Endothelial cell of umbilical vein (primary cell): ENCODE results near the gene ZC3H18. TPM values are rescaled to one million over a fixed set of nuclear protein-coding genes. Genes with fewer than 3 reads are reported as not detected.

Source experiments
- BruUV-seq: library from RNA; stranded (reverse); fragments of 400-500 nt; replicated peaks from 2 replicates; lab custom pipeline; 2021; lab: Mats Ljungman, UMichigan
- CTCF ChIA-PET: fragments of 300-600, 350-600 bp; sonication (Branson Sonifier 250); formaldehyde crosslinking; loops from one replicate; lab custom pipeline; 2021; ENCODE audit warnings: antibody characterized with exemption, inconsistent platforms; lab: Charles Lee
- POLR2A ChIA-PET: fragments of 300-600, 350-600 bp; sonication (Branson Sonifier 250); formaldehyde crosslinking; loops from one replicate; lab custom pipeline; 2021; ENCODE audit warnings: antibody characterized with exemption, inconsistent platforms; lab: Charles Lee
- DNase-seq: peaks from one replicate; pipeline ENCODE4 v3.0.0-alpha.2; 2011; ENCODE audit warnings: low read depth, low spot score
- FAIRE-seq: peaks from 2 replicates; lab custom pipeline; 2011; peaks lifted over from hg19 to GRCh38; lab: Jason Lieb, UNC
- H2AFZ ChIP-seq: 2 replicates; pipeline ENCODE4 v1.6.0; 2012; ENCODE audit warnings: low read depth, low read length, control low read depth, inconsistent platforms
- H3K27ac ChIP-seq: 2 replicates; pipeline ENCODE4 v1.5.1; 2011; ENCODE audit warnings: low read depth, mild to moderate bottlenecking, control low read depth, low read length, moderate library complexity; ENCODE audit not compliant: insufficient read depth
- H3K27me3 ChIP-seq, 2 experiments: 2 replicates each; pipeline versions ENCODE4 v1.6.0 to v1.6.1; 2011; ENCODE audit warnings: low read length in 2 of 2, mixed read lengths in 1 of 2; ENCODE audit not compliant: control insufficient read depth in 2 of 2, insufficient read depth in 2 of 2
- H3K36me3 ChIP-seq, 2 experiments: 2 replicates in 1 of 2; 3 replicates in 1 of 2; pipeline ENCODE4 v1.5.1; 2011; ENCODE audit warnings: low read length in 2 of 2, mild to moderate bottlenecking in 1 of 2, moderate library complexity in 1 of 2; ENCODE audit not compliant: control insufficient read depth in 2 of 2, insufficient read depth in 2 of 2; ENCODE audit errors: extremely low read depth in 1 of 2
- H3K4me1 ChIP-seq: 3 replicates; pipeline ENCODE4 v1.5.1; 2011; ENCODE audit warnings: mild to moderate bottlenecking, low read length; ENCODE audit not compliant: control insufficient read depth, insufficient read depth; ENCODE audit errors: extremely low read depth
- H3K4me2 ChIP-seq: 2 replicates; pipeline ENCODE4 v1.6.1; 2011; ENCODE audit warnings: low read length, control low read depth, mixed read lengths; ENCODE audit not compliant: insufficient read depth
- H3K4me3 ChIP-seq, 3 experiments: fragments of 200-600 bp in 1 of 3; sonication (generic), shearing (Covaris generic) in 1 of 3; replicated peaks in 1 of 3; 2 replicates each; pipeline ENCODE4 v1.5.1; 2011 to 2016; ENCODE audit warnings: control low read depth in 3 of 3, low read length in 3 of 3, mild to moderate bottlenecking in 2 of 3, inconsistent platforms in 1 of 3, low read depth in 1 of 3, moderate library complexity in 1 of 3; ENCODE audit not compliant: insufficient read depth in 1 of 3
- H3K79me2 ChIP-seq: 2 replicates; pipeline ENCODE4 v1.6.0; 2012; ENCODE audit warnings: low read length, inconsistent platforms; ENCODE audit not compliant: control insufficient read depth, insufficient read depth
- H3K9ac ChIP-seq: replicated peaks from 2 replicates; pipeline ENCODE3; 2011; ENCODE audit warnings: low read length, control low read depth; ENCODE audit not compliant: insufficient read depth; ENCODE audit errors: extremely low read depth
- H3K9me1 ChIP-seq: replicated peaks from 3 replicates; pipeline ENCODE4 v1.6.0; 2011; ENCODE audit warnings: mild to moderate bottlenecking, low read length; ENCODE audit not compliant: control insufficient read depth, insufficient read depth; ENCODE audit errors: extremely low read depth
- H3K9me3 ChIP-seq: replicated peaks from 2 replicates; pipeline ENCODE4 v1.5.1; 2012; ENCODE audit warnings: low read length, inconsistent platforms; ENCODE audit not compliant: control insufficient read depth, insufficient read depth
- H4K20me1 ChIP-seq: replicated peaks from 2 replicates; pipeline ENCODE3; 2011; ENCODE audit warnings: mild to moderate bottlenecking, low read length; ENCODE audit not compliant: control insufficient read depth, insufficient read depth; ENCODE audit errors: extremely low read depth
- FOS ChIP-seq: IDR thresholded peaks from 2 replicates; pipeline ENCODE4 v1.6.1; 2011; ENCODE audit warnings: mild to moderate bottlenecking, low read length, moderate library complexity, borderline replicate concordance; ENCODE audit not compliant: insufficient read depth
- GATA2 ChIP-seq: IDR thresholded peaks from 2 replicates; pipeline ENCODE4 v1.7.0; 2011; ENCODE audit warnings: low read depth, mild to moderate bottlenecking, moderate library complexity, mixed read lengths, low read length; ENCODE audit not compliant: insufficient read length, insufficient read depth
- JUN ChIP-seq: IDR thresholded peaks from 2 replicates; pipeline ENCODE4 v1.6.1; 2011; ENCODE audit warnings: borderline replicate concordance, low read depth; ENCODE audit not compliant: insufficient read length, insufficient read depth
- MYC ChIP-seq: IDR thresholded peaks from one replicate; pipeline ENCODE4 v1.6.1; 2011; ENCODE audit warnings: mild to moderate bottlenecking, low read depth, low read length
- POLR2A ChIP-seq: IDR thresholded peaks from 2 replicates; pipeline ENCODE4 v1.6.1; 2012; ENCODE audit warnings: low read depth, mild to moderate bottlenecking, control low read depth, low read length
- POLR2AphosphoS5 ChIP-seq: IDR thresholded peaks from 2 replicates; pipeline ENCODE4 v1.6.1; 2012; ENCODE audit warnings: low read depth, mild to moderate bottlenecking, control low read depth, low read length, moderate library complexity; ENCODE audit not compliant: insufficient read depth
- dilution Hi-C: fragments of 300-500 bp; cut with MboI; formaldehyde crosslinking; loops from one replicate; pipeline ENCODE4 v1.15.0; 2019; ENCODE audit warnings: low sequenced_read_pairs; ENCODE audit not compliant: extremely low pct_ligation_motif_present
- intact Hi-C: fragments of 100-400 bp; cut with micrococcal nuclease; formaldehyde crosslinking; loops from one replicate; pipeline ENCODE4 v1.10.0; 2022
- polyA plus RNA-seq, 4 experiments: library from polyadenylated mRNA; depleted of rRNA in 3 of 4; stranded (reverse) in 3 of 4; unstranded in 1 of 4; fragments of >200 nt; gene quantifications; 2 replicates each; pipeline versions ENCODE4 v1.2.1 to v1.2.3, GENCODE V29; 2011 to 2012; ENCODE audit warnings: missing spikeins in 1 of 4
- total RNA-seq: library from RNA; stranded (reverse); gene quantifications from 2 replicates; pipeline ENCODE4 v1.2.3, GENCODE V29; 2021
- TF ChIP-seq, protein P1 (sequence below): IDR thresholded peaks from 2 replicates; pipeline ENCODE4 v1.6.1; 2011; ENCODE audit not compliant: insufficient read depth, insufficient read length

The ZC3H18 gene
- total and polyA plus RNA-seq, 2 donors (not counting 3 experiments of a cell fraction or from before 2014, with no cell fraction given), result 12.1 to 52.8 TPM

GRCh38 chr16:88636488-88637265, 66.5 kb downstream of the ZC3H18 start:
- no peak for FAIRE-seq
- H4K20me1 ChIP-seq, result no peaks in the 10 kb centered on the region
- no peaks in the 10 kb centered on the region for H3K9me1 ChIP-seq
- H3K27ac ChIP-seq, result no peak overlapping the region
- no peaks in the 10 kb centered on the region for H3K9me3 ChIP-seq
- no TSS peak for BruUV-seq
- peaks cover 9 to 19% of the 10 kb centered on the region in 2 experiments for H3K27me3 ChIP-seq
- H3K4me1 ChIP-seq, result peaks cover 8% of the 10 kb centered on the region
- H2AFZ ChIP-seq, result no peak overlapping the region
- no peaks in the 10 kb centered on the region for H3K36me3 ChIP-seq
- no peak overlapping the region for H3K4me3 ChIP-seq
- DNase-seq, result no peak
- no peak overlapping the region for H3K4me2 ChIP-seq
- no peaks in the 10 kb centered on the region for H3K79me2 ChIP-seq
- no peak overlapping the region for H3K9ac ChIP-seq
- intact Hi-C loops (no loop called here), dilution Hi-C loops (no loop called here)
- ChIA-PET POLR2A (no interaction called here), CTCF (interaction anchor here (0.6 to 1.3 kb wide), 2 partner anchors 15 to 49 kb away, joined by 3 read pairs; no protein-coding TSS in a partner anchor)
- no peak for TF ChIP-seq MYC
- TF ChIP-seq, protein P1, sequence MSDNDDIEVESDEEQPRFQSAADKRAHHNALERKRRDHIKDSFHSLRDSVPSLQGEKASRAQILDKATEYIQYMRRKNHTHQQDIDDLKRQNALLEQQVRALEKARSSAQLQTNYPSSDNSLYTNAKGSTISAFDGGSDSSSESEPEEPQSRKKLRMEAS, result no peak
- no peak for TF ChIP-seq JUN
- TF ChIP-seq POLR2AphosphoS5, result no peak
- TF ChIP-seq POLR2A, result no peak
- TF ChIP-seq FOS, result no peak
- no peak for TF ChIP-seq GATA2
